HG02885 (cell line): Measurements from ENCODE around the gene PHOX2A.
A peak's percentile ranks its signal among the peaks of the same experiment; 100 is the strongest.

ENCODE experiments used
- ATAC-seq: cut with Tn5 transposase; IDR thresholded peaks from one replicate; pipeline ENCODE4 v1.9.1; 2021; ENCODE audit warnings: mild to moderate bottlenecking; ENCODE audit not compliant: unreplicated experiment, poor library complexity

Gene PHOX2A

GRCh38 chr11:72250661-72251464, 6.9 kb upstream of the PHOX2A start:
- ATAC-seq = no peak

DNA sequence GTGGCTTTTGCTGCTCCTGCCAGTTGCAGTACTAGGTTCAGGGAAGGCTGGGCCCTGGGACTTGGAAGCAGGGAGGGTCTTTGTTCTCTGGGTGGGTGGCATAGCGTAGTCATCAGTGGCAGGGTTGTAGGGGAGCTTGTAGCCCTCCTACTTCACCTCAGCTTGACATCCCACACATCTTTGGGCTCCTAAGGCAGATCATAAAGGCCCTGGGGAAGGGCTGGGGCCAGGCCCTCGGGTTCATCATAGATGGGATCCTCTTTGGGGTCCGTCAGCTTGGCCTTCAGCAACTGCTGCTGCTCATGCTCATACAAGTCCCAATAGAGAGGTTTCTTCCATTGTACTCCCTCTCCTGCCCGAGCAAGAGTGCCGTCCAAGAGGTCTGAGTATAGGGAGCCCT, 6.0 kb upstream of the PHOX2A start:
- no peak for ATAC-seq

DNA sequence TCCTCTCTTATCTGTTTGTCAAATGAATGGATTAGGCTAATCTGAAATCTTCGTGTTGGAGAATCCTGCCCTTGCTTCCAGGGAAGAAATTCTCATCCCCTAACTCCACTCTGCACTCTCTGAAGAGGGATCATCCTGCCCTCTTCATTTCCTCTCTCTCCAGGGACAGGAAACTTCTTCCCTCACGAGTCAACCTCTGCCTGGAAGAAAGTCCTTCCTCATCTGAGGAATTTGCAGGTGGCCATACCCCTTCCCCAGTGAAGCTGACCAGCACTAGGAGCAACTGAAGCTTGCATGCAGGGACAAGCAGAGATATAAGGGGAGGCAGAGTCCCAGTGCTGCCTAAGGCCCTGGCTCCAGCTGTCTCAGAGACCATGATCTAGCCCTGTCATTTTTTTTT, 3.6 kb upstream of the PHOX2A start:
- ATAC-seq = no peak

DNA sequence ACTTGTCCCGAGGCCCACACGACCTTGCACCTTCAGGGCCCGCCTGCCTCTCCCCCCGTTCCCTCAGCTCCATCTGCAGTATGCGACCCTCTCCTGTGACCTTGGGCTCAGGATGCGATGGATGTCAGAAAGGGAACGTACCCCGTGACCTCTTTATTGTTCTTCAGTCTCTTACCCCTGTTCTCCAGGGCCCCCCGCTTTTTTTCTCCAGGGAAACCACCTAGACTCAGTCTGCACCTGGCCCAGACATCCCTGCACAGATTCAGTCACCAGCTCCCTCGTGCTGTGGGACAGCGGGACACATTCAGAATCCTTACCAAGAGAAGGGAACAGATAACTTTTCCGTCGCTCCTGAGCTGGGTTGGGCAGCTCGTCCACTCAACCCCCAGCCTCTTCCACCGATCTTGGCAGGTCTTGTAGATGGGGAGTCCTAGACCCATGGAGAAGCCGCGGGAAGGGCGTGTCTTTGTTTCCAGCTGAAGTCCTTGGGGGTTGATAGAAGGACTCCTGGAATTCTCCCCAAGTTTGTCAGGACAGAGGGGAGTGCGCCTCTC, 1.4 kb upstream of the PHOX2A start:
- ATAC-seq = no peak

DNA sequence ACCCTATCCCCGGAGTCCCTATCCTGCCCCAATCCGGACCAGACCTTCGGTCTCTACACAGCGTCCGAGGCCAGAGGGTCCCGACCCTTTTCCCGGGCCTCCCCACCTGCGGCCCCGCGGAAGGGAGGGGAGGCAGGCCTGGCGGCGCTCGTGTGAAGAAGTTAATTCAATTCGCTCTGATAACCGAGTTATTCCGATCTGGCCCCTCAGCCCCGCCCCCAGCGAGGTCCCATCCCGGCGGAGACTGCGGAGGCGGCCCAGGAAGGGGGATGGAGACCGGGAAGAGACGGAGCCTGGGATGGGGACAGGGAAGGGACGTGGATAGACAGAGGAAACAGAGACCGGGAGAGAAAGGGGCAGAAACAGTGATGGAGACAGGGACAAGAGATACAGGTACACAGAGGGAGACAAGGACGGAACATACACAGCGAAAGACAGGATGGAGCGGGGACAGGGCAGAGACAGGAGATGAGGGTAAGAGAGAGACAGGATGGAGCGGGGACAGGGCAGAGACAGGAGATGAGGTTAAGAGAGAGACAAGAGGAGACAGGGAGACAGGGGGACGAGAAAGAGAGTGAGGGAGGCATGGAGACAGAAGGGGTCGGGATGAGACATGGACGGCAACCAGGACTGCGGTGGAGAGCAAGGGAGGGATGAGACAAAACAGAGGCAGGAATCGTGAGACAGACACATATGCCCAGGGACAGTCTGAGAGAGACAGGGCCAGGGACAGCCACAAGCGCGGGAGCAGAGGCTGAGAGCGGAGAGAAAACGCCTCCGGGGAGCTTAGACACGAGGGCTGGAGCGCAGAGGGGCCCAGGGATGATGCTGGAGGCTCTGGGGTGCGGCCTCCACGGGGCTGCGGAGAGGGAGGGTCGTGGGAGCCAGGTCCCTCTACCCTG, 636 bp upstream of the PHOX2A start:
- no peak for ATAC-seq

- no peak for ATAC-seq
Observed at GRCh38 chr11:72243173-72244059, 560 bp downstream of the PHOX2A start.

DNA sequence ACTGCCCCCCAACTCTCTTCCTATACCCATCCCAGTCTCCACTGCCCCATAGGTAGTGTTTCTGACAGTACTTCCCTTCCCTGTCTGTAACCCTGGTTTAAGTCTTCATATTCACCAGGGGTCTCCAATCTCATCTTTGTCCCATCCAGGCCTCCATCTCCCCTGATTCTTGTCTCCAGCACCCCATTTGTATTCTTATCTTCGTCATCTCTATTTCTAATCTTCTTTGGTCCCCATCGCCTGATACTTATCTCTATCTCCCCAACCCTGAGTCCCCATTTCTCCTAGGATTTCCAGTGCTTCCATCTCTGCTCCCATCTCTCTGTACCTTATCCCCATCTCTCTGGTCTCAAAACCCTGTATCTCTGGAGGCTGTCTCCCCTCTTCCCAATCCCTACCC, 1.8 kb downstream of the PHOX2A start:
- ATAC-seq = no peak

DNA sequence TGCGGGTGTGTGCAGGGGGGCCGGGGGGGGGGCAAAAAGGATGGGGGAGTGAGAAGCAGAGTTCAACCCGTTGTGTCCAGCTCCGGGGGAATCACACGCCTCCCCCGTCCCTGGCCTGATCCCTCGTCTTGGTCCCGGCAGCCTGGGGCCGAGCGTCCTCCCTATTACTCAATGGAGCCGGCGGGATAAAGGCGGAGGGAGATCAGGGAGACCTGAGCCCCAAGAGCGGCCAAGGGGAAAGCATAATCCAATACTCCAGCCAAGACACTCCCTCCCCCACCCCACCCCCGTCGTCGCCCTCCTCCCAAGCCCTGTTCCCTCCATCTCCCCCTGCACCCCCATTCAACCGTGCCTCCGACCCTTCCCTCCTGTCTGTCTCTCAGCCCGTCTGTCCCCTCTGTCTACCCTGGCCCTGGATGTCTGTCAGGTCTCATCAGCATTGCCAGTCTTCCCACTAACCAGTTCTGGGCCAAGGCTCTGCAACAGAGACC, 2.6 kb downstream of the PHOX2A start:
- ATAC-seq = no peak

DNA sequence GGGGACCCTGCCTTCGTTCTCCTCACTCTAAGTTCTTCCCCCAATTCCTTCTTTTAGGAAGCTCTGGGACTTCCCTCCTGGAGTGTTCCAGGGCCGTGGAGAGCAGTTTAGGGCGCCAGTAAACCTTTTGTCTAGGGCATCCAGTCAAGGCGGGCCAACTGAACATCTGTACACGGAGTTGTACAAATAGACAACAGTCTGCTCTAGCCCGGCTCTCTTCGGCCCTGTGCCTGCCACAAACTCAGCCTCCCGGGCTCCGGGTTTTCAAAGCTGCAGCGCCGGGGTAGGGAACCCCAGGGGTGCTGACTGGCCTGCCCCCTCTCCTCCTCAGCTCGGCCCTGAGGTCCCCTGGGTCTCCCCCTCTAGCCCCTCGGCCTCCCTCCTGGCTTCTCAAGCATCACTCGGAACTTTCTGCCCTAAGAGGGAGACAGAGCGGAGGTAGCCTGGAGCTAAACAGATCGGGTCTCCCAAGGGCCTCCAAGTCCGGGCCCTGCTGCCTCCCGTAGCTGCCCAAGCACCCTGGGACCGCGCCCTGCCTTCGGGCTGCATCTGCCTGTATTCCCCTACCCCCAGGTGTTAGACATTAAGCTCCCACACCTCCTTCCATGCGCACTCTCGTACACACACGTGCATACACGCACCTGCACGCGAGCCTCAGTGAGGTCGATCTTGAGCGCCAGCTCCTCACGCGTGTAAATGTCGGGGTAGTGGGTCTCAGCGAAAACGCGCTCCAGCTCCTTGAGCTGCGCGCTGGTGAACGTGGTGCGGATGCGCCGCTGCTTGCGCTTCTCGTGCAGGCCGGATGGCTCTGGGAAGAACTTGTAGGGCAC, 3.3 kb downstream of the PHOX2A start:
- no peak for ATAC-seq

DNA sequence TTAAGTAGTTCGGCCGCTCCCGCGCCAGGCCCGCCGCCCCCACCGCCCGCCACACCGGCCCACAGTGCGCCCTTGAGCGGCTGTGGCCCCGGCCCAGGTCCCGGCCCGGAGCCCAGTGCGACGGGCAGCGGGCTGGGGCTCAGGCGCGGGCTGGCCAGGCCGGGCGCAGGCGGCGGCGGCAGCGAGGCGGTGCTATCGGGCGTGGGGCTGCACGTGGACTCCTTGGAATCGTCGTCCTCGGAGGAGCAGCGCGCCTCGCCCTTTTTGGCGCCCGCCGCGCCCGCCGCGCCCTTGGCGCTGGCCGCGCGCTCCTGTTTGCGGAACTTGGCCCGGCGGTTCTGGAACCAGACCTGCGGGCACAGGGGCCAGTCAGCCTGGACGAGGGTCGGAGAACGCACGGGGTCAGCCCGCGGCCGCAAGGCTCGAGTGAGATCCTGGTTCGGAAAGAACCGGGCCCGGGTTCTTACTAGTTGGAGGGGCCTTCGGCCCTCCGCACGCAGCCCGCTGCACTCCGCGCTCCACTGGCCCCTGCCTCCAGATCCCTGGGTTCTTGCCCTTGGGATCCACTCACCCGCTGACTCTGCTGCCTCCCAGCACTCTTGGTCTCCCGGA, 4.0 kb downstream of the PHOX2A start:
- no peak for ATAC-seq

GRCh38 chr11:72239313-72239848, 4.6 kb downstream of the PHOX2A start:
- no peak for ATAC-seq

- no peak for ATAC-seq
Observed at GRCh38 chr11:72238492-72239312, 5.3 kb downstream of the PHOX2A start.

DNA sequence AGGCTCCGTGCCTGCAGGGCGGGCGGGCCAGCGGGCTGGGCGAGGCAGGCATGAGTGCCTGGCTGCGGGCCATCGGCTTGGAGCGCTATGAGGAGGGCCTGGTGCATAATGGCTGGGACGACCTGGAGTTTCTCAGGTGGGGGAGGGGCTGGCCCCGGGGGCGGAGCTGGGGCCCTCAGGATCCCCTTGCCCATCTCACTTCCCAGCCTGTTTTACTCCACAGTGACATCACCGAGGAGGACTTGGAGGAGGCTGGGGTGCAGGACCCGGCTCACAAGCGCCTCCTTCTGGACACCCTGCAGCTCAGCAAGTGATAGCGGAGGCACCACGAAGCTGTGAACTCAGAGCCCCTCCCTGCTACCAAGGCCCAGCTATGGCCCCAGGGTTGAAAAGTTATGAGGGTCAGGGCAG, 5.9 kb downstream of the PHOX2A start:
- peak; percentile 44 for ATAC-seq

- no peak for ATAC-seq
Observed at GRCh38 chr11:72237112-72237931, 6.7 kb downstream of the PHOX2A start.

DNA sequence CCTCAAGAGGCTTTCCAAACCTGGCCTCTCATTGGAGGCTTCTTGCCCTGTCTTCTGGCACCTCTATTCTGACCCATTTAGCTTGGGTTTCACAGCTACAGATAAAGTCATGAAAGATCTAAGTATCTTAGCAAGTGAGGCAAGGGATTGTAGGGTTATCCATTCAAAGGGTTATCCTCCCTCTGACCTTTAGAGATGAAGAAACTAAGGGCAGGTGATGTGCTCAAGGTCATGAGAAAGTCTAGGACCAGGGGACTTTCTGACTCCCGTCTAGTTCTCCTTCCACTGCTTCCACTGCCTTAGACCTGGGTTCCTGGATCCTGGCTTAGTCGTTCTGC, 7.2 kb downstream of the PHOX2A start:
- ATAC-seq = no peak

- ATAC-seq = no peak
Observed at GRCh38 chr11:72236083-72236697, 7.8 kb downstream of the PHOX2A start.
